Measurements from ENCODE around the gene CREB1. TPM values are rescaled to one million over a fixed set of nuclear protein-coding genes. Genes with fewer than 3 reads are reported as not detected.

Gene CREB1
- total RNA-seq, 1 donor from 2014 or later, result 71.3 TPM

GRCh38 chr2:207483477-207483876, 46.3 kb upstream of the CREB1 start:
- H3K4me3 ChIP-seq, result no peak overlapping the region
- intact Hi-C loops (cut with DNase I), result no loop called here
- no peak overlapping the region for H3K27ac ChIP-seq
- H3K9me3 ChIP-seq, result no peaks in the 10 kb centered on the region
- H3K4me1 ChIP-seq, result no peaks in the 10 kb centered on the region
- H3K36me3 ChIP-seq, result no peaks in the 10 kb centered on the region
- H3K27me3 ChIP-seq (ENCODE audit: low read depth), result no peaks in the 10 kb centered on the region
- no peak for TF ChIP-seq CTCF (IDR thresholded peaks at IDR 0.05)
- no peak for DNase-seq
- peak in 1 of 2 donors; percentile 31 for ATAC-seq

DNA sequence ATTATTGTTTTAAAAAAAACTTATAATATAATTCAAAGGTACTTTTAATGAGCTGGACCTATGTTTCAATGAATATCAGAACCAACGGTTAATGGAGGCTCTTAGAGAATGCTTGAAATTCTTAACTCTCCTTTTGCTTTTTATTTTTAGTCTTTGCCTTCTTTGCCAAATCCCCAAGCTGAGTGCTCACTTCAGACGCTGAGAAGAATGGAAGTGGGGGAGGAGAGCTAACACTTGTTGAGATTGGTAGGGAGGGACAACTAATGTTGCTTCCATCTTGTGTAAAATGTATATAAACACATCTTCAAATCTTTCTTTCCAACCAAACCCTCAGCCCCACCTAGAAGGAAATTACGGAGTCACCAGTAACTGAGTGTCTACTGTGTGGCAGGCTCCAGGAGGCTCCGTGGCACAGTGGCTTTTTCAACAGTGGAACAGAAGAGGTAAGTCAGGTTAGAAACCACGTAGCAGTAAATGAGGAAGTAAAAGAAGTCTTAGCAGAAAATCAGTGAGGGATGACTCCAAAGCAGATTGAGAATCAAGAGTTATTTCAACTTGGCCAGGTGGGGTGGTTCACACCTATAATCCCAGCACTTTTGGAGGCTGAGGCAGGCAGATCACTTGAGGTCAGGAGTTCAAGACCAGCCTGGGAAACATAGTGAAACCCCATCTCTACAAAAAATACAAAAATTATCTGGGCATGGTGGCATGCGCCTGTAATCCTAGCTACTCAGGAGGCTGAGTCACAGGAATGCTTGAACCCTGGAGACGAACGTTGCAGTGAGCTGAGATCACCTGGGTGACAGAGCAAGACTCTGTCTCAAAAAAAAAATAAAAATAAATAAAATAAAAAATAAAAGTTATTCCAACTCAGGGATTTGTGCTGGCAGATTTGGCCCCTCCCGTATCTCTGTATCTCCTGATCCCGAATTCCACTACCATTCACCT, 45.0 kb upstream of the CREB1 start:
- H3K4me3 ChIP-seq, result no peak overlapping the region
- intact Hi-C loops (cut with DNase I), result no loop called here
- TF ChIP-seq CTCF (IDR thresholded peaks at IDR 0.05), result no peak
- no peaks in the 10 kb centered on the region for H3K36me3 ChIP-seq
- H3K27ac ChIP-seq, result no peak overlapping the region
- DNase-seq (no peak), ATAC-seq (peak; percentile 55 to 84)
- no peaks in the 10 kb centered on the region for H3K9me3 ChIP-seq
- H3K4me1 ChIP-seq, result no peaks in the 10 kb centered on the region
- H3K27me3 ChIP-seq (ENCODE audit: low read depth), result no peaks in the 10 kb centered on the region

GRCh38 chr2:207487650-207488311, 42.0 kb upstream of the CREB1 start:
- ATAC-seq (no peak), DNase-seq (no peak)
- H3K36me3 ChIP-seq, result no peaks in the 10 kb centered on the region
- H3K4me1 ChIP-seq, result no peaks in the 10 kb centered on the region
- no peak overlapping the region for H3K27ac ChIP-seq
- no peaks in the 10 kb centered on the region for H3K9me3 ChIP-seq
- no peak overlapping the region for H3K4me3 ChIP-seq
- TF ChIP-seq CTCF (IDR thresholded peaks at IDR 0.05), result no peak
- intact Hi-C loops (cut with DNase I), result no loop called here
- H3K27me3 ChIP-seq (ENCODE audit: low read depth), result no peaks in the 10 kb centered on the region

DNA sequence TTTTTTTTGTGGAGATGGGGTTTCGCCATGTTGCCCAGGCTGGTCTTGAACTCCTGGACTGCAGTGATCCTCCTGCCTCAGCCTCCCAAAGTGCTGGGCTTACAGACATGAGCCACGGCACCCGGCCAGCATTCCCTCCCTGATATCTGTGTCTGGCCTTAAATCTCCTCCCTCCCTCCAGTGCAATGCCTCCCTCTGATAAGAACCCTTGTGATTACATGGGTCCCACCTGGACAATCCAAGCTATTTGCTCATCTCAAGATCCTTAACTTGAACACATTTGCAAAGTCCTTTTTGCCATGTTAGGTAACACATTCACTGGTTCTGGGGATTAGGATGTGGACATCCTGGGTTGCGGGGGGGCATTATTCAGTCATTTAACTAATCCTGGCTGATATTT, 40.5 kb upstream of the CREB1 start:
- DNase-seq (no peak), ATAC-seq (no peak)
- TF ChIP-seq CTCF (IDR thresholded peaks at IDR 0.05), result no peak
- intact Hi-C loops (cut with DNase I), result no loop called here
- H3K27me3 ChIP-seq (ENCODE audit: low read depth), result no peaks in the 10 kb centered on the region
- no peaks in the 10 kb centered on the region for H3K4me1 ChIP-seq
- H3K27ac ChIP-seq, result no peak overlapping the region
- no peaks in the 10 kb centered on the region for H3K9me3 ChIP-seq
- H3K4me3 ChIP-seq, result no peak overlapping the region
- H3K36me3 ChIP-seq, result no peaks in the 10 kb centered on the region

DNA sequence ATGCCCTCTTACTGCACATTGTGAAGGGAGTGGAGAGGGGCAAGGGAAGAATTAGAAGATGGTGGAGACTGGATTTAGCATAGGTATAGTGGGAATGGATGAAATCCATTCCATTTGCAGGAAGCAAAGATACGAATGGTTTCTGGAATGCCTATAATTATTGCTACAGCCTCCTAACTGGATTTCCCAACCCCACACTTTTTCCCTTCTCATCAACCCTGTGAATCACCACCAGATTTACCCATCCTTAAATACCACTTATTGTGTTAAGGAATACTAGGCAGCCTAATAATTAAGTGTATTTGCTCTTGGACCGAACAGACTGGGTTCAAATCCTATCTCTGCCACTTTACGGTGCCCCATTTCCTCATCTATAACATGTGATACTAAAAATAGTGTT, 39.3 kb upstream of the CREB1 start:
- no peak for TF ChIP-seq CTCF (IDR thresholded peaks at IDR 0.05)
- no peak for DNase-seq
- H3K9me3 ChIP-seq, result no peaks in the 10 kb centered on the region
- no peak overlapping the region for H3K27ac ChIP-seq
- no peaks in the 10 kb centered on the region for H3K36me3 ChIP-seq
- intact Hi-C loops (cut with DNase I), result no loop called here
- no peaks in the 10 kb centered on the region for H3K27me3 ChIP-seq (ENCODE audit: low read depth)
- no peaks in the 10 kb centered on the region for H3K4me1 ChIP-seq
- no peak for ATAC-seq
- H3K4me3 ChIP-seq, result no peak overlapping the region
